K562 (cell line): ENCODE results near the gene CLTA. TPM values are rescaled to one million over a fixed set of nuclear protein-coding genes. Genes with fewer than 3 reads are reported as not detected.

ENCODE experiments used
- CHD7 ChIP-seq: fragments of 200-600 bp; sonication (generic); IDR thresholded peaks from one replicate; pipeline ENCODE4 v1.6.1; 2012; ENCODE audit warnings: mild to moderate bottlenecking, low read depth, low read length, inconsistent platforms
- CLOCK ChIP-seq: fragments of 250-450 bp; sonication (Bioruptor Pico); IDR thresholded peaks from 2 replicates; pipeline ENCODE4 v1.4.0; 2020; ENCODE audit warnings: mild to moderate bottlenecking, moderate library complexity, borderline replicate concordance
- ELF2 ChIP-seq: fragments of 250-450 bp; sonication (Bioruptor Pico); IDR thresholded peaks from 2 replicates; pipeline ENCODE4 v1.5.0; 2021; ENCODE audit warnings: mild to moderate bottlenecking
- NFE2L1 ChIP-seq: fragments of 450-650 bp; IDR thresholded peaks from 2 replicates; pipeline ENCODE4 v1.6.1; 2016; ENCODE audit warnings: missing genetic modification characterization, low read depth, mild to moderate bottlenecking, missing compliant biosample characterization, moderate library complexity, borderline replicate concordance
- polyA plus RNA-seq, 8 experiments: library from polyadenylated mRNA; depleted of rRNA in 4 of 8; stranded (reverse) in 5 of 8; unstranded in 3 of 8; fragments of >200 nt; fragmentation: Nextera tagmentation in 2 of 8; fragmentation: Illumina TruSeq in 1 of 8; extraction: Ambion mirVana in 2 of 8; extraction: Trizol in 1 of 8; gene quantifications; 2 replicates each; pipeline versions ENCODE4 v1.2.1 to v1.2.3, GENCODE V29; 2011 to 2014; ENCODE audit warnings: inconsistent platforms in 1 of 8, missing spikeins in 1 of 8
- total RNA-seq, 7 experiments: library from RNA; depleted of rRNA in 6 of 7; stranded (reverse); fragments of >200 nt in 6 of 7; fragmentation: Illumina TruSeq in 2 of 7; extraction: Trizol in 2 of 7; gene quantifications; 2 replicates each; pipeline versions ENCODE4 v1.2.1 to v1.2.3, GENCODE V29; 2011 to 2021; ENCODE audit warnings: low replicate concordance in 1 of 7

The CLTA gene
- total and polyA plus RNA-seq, 9 of the 15 experiments (the other 6 are each of a cell fraction or from before 2014, with no cell fraction given): 37.8 to 219 (median 144) TPM

GRCh38 chr9:36258208-36258995, 67.7 kb downstream of the CLTA start, which contains the start of gene GNE (continued):
- TF ChIP-seq CLOCK (no peak), NFE2L1 (no peak), ELF2 (CRISPR knock-in tag) (no peak), CHD7 (no peak)
